Epidermal melanocyte (primary cell): ENCODE data around the gene ASTN2.

Experiments
- DNase-seq: peaks from one replicate; pipeline ENCODE4 v3.0.0; 2011; ENCODE audit warnings: low spot score; ENCODE audit not compliant: insufficient read length

Gene ASTN2

GRCh38 chr9:116815835-116816234 is 599.0 kb downstream of the ASTN2 start:
- no peak for DNase-seq

GRCh38 chr9:116813031-116813300 is 601.9 kb downstream of the ASTN2 start:
- no peak for DNase-seq

GRCh38 chr9:116812231-116813030 is 602.4 kb downstream of the ASTN2 start:
- no peak for DNase-seq

- no peak for DNase-seq
Observed at GRCh38 chr9:116809656-116810055, 605.2 kb downstream of the ASTN2 start.

GRCh38 chr9:116806075-116806474 is 608.8 kb downstream of the ASTN2 start:
- no peak for DNase-seq

GRCh38 chr9:116800885-116801284 is 614.0 kb downstream of the ASTN2 start:
- DNase-seq, result no peak

- no peak for DNase-seq
Observed at GRCh38 chr9:116800074-116800473, 614.8 kb downstream of the ASTN2 start.

GRCh38 chr9:116798521-116798920 is 616.3 kb downstream of the ASTN2 start:
- no peak for DNase-seq

GRCh38 chr9:116797276-116797675 is 617.6 kb downstream of the ASTN2 start:
- no peak for DNase-seq

- no peak for DNase-seq
Observed at GRCh38 chr9:116796669-116797068, 618.2 kb downstream of the ASTN2 start.

- DNase-seq, result no peak
Observed at GRCh38 chr9:116795821-116796220, 619.0 kb downstream of the ASTN2 start.

- no peak for DNase-seq
Observed at GRCh38 chr9:116792271-116792670, 622.6 kb downstream of the ASTN2 start.

GRCh38 chr9:116791326-116791725 is 623.5 kb downstream of the ASTN2 start:
- DNase-seq, result no peak

GRCh38 chr9:116789081-116789480 is 625.8 kb downstream of the ASTN2 start:
- no peak for DNase-seq

- no peak for DNase-seq
Observed at GRCh38 chr9:116786737-116787136, 628.1 kb downstream of the ASTN2 start.

GRCh38 chr9:116777116-116777515 is 637.7 kb downstream of the ASTN2 start:
- DNase-seq, result no peak

GRCh38 chr9:116774421-116775180 is 640.3 kb downstream of the ASTN2 start:
- DNase-seq, result no peak

- no peak for DNase-seq
Observed at GRCh38 chr9:116767219-116767618, 647.6 kb downstream of the ASTN2 start.

- DNase-seq, result no peak
Observed at GRCh38 chr9:116765011-116765410, 649.8 kb downstream of the ASTN2 start.

GRCh38 chr9:116763770-116764169 is 651.1 kb downstream of the ASTN2 start:
- no peak for DNase-seq

GRCh38 chr9:116760636-116761035 is 654.2 kb downstream of the ASTN2 start:
- no peak for DNase-seq

- DNase-seq, result no peak
Observed at GRCh38 chr9:116757030-116757429, 657.8 kb downstream of the ASTN2 start.

GRCh38 chr9:116753389-116753788 is 661.5 kb downstream of the ASTN2 start:
- no peak for DNase-seq
